ENCODE data around the gene CHST5. TPM values are rescaled to one million over a fixed set of nuclear protein-coding genes. Genes with fewer than 3 reads are reported as not detected.
A peak's percentile ranks its signal among the peaks of the same experiment; 100 is the strongest.
"Not testable (repeated sequence)": the region's sequence is repeated elsewhere in the genome, so short reads cannot be mapped to it uniquely, and the experiment has no call there.

CHST5 gene
- total RNA-seq, 1 donor from 2014 or later = 0.07 TPM

DNA sequence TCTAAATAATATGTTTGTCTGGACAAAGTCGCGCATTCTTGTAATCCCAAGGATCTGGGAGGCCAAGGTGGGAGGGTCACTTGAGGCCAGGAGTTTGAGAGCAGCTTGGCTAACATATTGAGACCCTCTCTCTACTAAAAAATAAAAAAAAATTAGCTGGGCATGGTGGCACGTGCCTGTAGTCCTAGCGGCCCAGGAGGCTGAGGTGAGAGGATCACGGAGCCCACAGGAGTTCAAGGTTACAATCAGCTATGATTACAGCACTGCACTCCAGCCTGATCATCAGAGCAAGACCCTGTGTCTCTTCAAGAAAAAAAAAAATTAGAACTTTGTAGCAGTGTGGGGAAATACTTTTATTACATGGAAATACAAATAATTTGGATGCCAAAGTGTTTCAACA is 34.5 kb downstream of the CHST5 start:
- peak overlapping the region; percentile 22 for H3K27ac Mint-ChIP-seq (ENCODE audit: unreplicated experiment)
- H3K27me3 Mint-ChIP-seq (ENCODE audit: low read depth) = no peaks in the 10 kb centered on the region
- no peak for DNase-seq (ENCODE audit: low spot score)
- peaks cover 27% of the 10 kb centered on the region for H3K4me1 Mint-ChIP-seq (ENCODE audit: low read depth)
- no peaks in the 10 kb centered on the region for H3K9me3 Mint-ChIP-seq (ENCODE audit: low read depth)
- H3K4me3 Mint-ChIP-seq (ENCODE audit: unreplicated experiment) = no peak overlapping the region
- TF ChIP-seq, protein P1, sequence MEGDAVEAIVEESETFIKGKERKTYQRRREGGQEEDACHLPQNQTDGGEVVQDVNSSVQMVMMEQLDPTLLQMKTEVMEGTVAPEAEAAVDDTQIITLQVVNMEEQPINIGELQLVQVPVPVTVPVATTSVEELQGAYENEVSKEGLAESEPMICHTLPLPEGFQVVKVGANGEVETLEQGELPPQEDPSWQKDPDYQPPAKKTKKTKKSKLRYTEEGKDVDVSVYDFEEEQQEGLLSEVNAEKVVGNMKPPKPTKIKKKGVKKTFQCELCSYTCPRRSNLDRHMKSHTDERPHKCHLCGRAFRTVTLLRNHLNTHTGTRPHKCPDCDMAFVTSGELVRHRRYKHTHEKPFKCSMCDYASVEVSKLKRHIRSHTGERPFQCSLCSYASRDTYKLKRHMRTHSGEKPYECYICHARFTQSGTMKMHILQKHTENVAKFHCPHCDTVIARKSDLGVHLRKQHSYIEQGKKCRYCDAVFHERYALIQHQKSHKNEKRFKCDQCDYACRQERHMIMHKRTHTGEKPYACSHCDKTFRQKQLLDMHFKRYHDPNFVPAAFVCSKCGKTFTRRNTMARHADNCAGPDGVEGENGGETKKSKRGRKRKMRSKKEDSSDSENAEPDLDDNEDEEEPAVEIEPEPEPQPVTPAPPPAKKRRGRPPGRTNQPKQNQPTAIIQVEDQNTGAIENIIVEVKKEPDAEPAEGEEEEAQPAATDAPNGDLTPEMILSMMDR (IDR thresholded peaks at IDR 0.05) = no peak
- H3K36me3 Mint-ChIP-seq (ENCODE audit: low read depth) = no peaks in the 10 kb centered on the region

DNA sequence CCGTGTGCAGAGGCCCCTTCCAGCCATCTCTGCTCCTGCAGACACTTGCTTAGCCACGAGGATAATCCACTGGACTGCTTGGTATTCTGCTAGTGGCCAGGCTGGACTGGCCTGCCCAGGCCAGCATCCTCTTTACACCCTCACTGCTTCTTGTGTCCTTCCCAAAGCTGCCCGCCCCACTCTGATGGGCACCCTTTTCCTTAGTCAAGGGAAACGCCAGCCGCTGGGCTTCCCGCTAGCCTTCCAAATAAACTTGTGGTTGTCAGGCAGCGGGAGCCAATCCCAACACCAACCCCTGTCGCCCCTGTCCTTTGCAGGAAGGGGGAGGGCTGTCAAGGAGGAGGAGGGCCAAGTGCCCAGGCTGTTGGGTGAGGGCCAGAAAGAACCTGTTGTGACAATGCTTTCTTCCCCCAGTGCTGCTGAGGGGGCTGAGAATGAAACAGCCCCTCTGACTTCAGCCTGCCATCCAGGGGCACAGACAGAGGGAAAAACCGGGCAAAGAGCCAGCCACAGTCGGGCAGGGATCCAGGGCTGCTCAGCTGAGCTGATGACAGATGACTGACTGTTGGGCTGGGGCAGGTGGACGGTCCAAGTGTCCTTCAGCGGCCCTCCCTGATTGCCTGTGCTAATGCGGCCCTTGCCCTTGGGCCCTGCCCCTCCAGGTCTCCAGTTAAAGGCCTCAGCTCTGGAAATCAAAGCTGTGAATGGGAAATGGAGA is 37.1 kb downstream of the CHST5 start:
- H3K36me3 Mint-ChIP-seq (ENCODE audit: low read depth); H3K27me3 Mint-ChIP-seq (ENCODE audit: low read depth); H3K9me3 Mint-ChIP-seq (ENCODE audit: low read depth); H3K4me3 Mint-ChIP-seq (ENCODE audit: unreplicated experiment); H3K27ac Mint-ChIP-seq (ENCODE audit: unreplicated experiment); DNase-seq (ENCODE audit: low spot score): not testable (repeated sequence)
- H3K4me1 Mint-ChIP-seq (ENCODE audit: low read depth) = peaks cover 27% of the 10 kb centered on the region

DNA sequence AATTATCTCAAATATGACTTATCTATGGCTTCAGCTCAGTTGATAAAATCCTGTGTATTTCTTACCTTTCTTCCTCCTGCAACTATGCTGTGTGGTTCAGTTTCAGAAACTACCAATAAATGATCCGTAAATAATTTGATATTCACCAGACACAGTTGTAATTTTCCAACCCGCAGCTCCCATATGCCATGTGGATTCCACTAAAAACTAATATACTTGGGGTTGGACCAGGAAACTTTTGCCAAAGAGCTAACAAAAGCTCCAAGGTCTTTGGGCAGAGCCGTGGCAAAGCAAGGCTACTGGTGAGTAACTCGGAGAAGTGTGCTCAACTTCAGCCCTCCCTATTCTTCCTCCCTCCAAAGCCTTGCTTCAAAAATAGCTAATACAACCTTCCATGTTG is 38.4 kb downstream of the CHST5 start:
- TF ChIP-seq, protein P1 (IDR thresholded peaks at IDR 0.05) = no peak
- no peak overlapping the region for H3K27ac Mint-ChIP-seq (ENCODE audit: unreplicated experiment)
- no peak overlapping the region for H3K4me3 Mint-ChIP-seq (ENCODE audit: unreplicated experiment)
- no peaks in the 10 kb centered on the region for H3K27me3 Mint-ChIP-seq (ENCODE audit: low read depth)
- no peaks in the 10 kb centered on the region for H3K36me3 Mint-ChIP-seq (ENCODE audit: low read depth)
- H3K9me3 Mint-ChIP-seq (ENCODE audit: low read depth) = no peaks in the 10 kb centered on the region
- H3K4me1 Mint-ChIP-seq (ENCODE audit: low read depth) = peaks cover 27% of the 10 kb centered on the region
- no peak for DNase-seq (ENCODE audit: low spot score)

DNA sequence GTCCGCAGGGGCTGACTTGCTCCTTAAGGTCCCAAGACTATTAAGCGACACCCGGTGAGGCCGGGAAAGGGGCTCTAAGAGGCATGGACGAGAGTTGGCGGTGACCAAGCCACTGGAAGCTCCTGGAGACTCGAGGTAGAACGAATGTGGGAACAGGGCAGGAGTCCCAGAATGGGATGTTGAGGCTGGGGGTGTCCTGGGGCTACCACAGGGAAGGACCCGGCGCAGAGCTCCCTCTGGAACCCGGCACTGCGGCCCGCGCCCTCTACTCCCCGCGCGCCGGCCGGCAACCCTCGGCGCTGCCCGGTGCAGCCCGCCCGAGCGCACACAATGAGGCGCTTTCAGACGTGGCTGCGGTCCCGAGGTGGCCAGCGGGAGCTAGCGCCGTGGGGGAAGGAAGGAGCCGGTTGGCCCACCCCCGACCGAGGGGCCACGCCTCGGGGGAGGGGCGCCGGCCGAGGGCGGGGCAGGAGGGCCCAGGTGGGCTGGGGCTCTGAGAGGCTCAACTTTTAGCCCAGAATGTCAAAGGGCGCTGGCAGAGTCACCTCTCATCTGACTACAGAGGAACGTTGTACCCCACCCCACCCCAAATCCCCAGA is 40.7 kb downstream of the CHST5 start, which contains the start of gene CHST6:
TSS of gene CHST6 (minus strand) at position 366 of the 599 bp plus-strand sequence. CDS start 15,613 bp downstream, outside the sequence.
- H3K36me3 Mint-ChIP-seq (ENCODE audit: low read depth) = no peaks in the 10 kb centered on the region
- H3K9me3 Mint-ChIP-seq (ENCODE audit: low read depth) = no peaks in the 10 kb centered on the region
- peak within 1 kb of the TSS; percentile 47 for H3K27ac Mint-ChIP-seq (ENCODE audit: unreplicated experiment)
- peaks cover 23% of the 10 kb centered on the region for H3K4me1 Mint-ChIP-seq (ENCODE audit: low read depth)
- peak within 1 kb of the TSS; percentile 83 for H3K4me3 Mint-ChIP-seq (ENCODE audit: unreplicated experiment)
- TF ChIP-seq, protein P1 (IDR thresholded peaks at IDR 0.05) = no peak
- DNase-seq (ENCODE audit: low spot score) = no peak
- no peaks in the 10 kb centered on the region for H3K27me3 Mint-ChIP-seq (ENCODE audit: low read depth)

DNA sequence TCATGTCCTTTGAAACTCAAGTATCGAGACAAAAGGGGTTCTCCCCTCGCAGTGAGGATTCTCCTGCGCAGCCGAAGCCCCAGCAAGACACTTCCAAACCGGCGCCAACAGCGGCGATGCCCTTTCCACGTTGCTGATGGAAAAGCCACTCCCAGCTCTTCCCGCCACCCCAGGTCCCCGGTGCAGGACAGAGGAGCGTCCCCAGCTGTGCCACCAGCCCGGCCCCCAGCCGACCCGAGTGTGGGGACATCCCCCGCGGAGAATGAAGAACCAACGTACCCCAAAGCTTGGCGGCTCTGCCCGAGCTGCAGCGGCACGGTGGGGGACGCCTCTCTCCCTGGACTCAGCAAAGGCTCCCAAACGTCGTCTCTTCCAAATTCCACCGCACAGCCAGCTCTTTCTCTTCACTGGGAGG is 41.2 kb downstream of the CHST5 start:
- no peak for DNase-seq (ENCODE audit: low spot score)
- Mint-ChIP-seq H3K27me3 (ENCODE audit: low read depth) (no peaks in the 10 kb centered on the region), H3K36me3 (ENCODE audit: low read depth) (no peaks in the 10 kb centered on the region), H3K27ac (ENCODE audit: unreplicated experiment) (peak overlapping the region; percentile 47), H3K4me3 (ENCODE audit: unreplicated experiment) (peak overlapping the region; percentile 83), H3K4me1 (ENCODE audit: low read depth) (peaks cover 22% of the 10 kb centered on the region), H3K9me3 (ENCODE audit: low read depth) (no peaks in the 10 kb centered on the region)
- TF ChIP-seq, protein P1 (IDR thresholded peaks at IDR 0.05) = no peak
